GM19328 (cell line): ENCODE data around the gene RASAL3.
A peak's percentile ranks its signal among the peaks of the same experiment; 100 is the strongest.
"Not testable (repeated sequence)": the region's sequence is repeated elsewhere in the genome, so short reads cannot be mapped to it uniquely, and the experiment has no call there.

Experiments used
- ATAC-seq: cut with Tn5 transposase; IDR thresholded peaks from one replicate; pipeline ENCODE4 v1.9.1; 2021; ENCODE audit warnings: mild to moderate bottlenecking, moderate library complexity; ENCODE audit not compliant: unreplicated experiment

Gene RASAL3

DNA sequence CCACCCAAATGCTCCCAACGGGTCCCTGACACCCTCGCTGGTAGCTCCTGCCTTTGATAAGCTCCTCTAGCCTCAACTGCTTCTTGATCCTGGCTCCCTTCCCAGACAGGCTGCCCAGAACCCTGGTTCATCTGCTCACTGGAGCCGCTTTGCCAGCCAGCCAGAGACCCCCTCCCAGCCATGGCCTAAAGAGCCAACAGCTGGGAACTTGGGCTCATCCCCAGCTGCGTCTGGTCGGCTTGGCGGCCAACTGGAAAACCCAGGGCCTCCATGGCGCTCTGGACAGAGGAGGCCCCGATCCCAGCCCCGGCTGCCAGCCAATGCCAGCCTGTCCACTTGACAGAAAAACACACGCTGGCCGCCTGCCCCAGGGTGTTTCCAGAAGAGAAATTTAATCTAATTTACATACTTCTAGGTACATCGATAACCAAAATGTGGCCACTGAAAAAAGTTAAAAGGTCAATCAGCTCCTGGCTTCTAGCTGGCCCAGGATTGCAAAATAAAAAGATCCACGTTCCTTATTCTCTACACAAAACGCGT, 42.6 kb downstream of the RASAL3 start:
- no peak for ATAC-seq

DNA sequence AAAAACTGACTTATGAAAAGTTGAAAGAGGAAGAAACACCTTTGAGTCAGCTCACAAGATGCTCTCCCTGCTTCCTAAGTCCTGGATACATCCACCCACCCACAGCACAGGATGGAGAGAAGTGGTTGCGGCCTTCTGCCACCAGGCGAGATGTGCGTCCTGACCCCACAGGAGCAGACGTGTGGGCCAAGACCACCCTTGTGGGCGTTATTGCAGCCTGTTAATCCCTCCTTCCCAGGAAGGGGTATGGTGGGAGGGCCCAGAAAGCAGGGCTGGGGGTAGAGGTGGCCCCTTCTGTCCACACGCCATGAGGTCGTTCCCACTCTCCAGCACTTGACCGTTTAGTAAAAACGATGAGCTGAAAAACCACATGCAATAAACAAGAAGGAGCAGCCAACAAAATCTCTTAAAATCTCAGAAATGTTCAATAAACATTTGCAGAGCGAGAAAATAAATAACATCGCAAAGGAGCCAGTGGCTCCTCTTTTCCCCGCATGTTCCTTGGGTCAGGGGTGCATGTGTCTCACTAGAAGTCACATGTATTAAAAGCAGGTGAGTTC, 43.1 kb downstream of the RASAL3 start:
- no peak for ATAC-seq

- no peak for ATAC-seq
Observed at GRCh38 chr19:15419413-15420025, 44.8 kb downstream of the RASAL3 start.

DNA sequence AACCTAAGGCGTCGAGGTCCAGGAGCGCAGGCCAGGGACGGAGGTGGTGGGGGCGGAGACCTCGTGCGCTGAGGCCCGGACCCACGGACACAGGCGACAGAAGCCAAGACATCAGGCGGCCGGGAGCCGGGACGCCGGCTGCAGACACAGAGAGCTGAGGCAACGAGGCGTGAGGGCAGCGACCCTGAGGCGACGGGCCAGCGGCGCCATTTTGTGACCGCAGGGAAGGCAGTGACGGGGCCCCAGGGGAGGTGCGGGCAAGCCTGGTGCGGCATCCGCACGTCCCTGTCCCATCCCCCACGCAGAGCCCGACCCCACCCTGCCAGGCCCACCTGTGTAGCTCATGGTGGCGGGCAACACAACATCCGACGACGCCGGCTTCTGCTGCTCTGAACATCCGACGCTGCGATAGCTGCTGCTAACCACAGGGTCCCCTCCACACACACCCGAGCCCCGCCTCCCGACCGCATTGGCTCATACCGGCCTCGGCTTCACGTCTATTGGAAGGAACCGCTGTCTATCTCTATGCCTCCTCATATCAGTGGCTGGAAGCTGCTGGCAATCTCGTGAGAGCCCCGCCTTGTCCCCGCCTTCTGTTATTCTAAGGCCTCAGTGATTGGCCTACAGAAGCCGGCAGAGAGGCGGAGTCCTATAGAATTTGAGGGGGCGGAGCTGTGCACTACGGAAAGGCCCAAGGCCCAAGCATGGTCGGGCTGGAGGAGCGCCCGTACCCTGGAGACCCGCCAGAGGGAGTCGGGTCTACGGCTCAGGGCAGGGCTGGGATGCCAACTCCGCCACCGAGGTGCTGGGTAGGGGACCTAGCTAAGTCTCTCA, 45.5 kb downstream of the RASAL3 start, which contains the start of gene AKAP8L:
TSS of gene AKAP8L (minus strand) at position 410 of the 834 bp plus-strand sequence. CDS start at position 345, 65 bp downstream.
- peak; percentile 96 for ATAC-seq

DNA sequence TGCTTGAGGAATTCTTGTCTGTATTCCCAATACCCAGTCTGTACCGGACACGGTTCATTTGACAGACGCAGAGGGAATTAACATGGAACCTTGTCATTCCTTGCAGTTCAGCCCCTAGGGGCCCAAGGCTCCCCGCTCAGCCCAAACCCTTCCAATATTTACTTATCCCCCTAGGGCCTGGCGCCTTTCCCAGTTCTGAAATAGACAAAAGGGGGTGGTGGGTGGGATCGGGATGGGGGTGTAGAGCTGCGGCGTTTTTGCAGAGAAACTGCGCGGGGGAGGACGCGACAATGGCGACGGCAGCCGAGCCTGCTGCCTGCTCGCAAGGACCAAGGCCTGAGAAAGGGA, 46.1 kb downstream of the RASAL3 start:
- no peak for ATAC-seq

DNA sequence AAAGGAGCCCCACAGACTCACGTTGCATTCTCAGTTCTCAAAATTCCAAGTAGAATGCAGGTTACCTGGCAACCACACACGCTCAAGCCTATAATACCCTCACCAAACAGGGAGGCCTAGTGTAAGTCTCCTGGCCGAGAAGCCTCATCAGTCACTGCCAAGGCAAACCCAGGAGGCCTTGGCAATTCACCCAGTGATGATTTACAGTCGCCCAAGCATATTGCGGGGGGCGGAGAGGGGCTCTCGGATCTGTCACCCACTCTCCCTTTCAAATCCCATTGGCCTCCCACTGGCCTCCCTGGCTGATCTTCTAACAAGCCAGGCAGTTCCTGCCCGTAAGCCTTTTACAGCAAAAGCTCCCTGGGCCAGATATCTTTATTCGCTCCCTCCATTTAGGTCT, 46.6 kb downstream of the RASAL3 start:
- ATAC-seq, result no peak

DNA sequence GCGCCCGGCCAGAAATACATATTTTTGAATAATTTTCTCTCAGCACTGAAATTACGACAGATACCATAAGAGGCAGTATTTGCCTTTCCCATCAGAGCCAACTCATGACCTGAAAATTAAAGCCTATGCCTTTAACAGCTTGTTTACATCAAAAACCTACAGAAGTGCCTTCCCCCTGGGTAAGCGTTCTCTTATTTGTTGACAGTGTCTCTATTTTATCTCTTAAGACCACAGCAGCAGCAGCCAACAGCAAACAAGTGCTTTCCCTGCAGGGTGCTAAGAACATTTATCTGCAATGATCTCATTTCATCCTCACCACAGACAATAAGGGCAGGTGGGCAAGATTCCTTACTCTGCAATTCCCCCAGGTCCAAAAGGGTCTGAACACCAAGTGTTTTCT, 51.5 kb downstream of the RASAL3 start:
- no peak for ATAC-seq

DNA sequence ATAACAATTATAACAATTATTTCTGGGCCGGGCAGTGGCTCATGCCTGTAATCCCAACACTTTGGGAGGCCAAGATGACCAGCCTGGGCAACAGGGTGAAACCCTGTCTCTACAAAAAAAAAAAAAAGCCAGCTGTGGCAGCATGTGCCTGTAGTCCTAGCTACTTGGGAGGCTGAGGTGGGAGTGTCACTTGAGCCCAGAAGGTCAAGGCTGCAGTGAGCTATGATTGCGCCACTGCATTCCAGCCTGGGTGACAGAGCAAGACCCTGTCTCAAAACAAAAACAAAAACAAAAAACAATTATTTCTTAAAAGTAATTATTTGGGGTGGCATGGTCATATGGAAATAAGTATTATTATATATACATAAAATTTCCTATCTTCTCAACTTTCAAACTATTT, 53.0 kb downstream of the RASAL3 start:
- not testable (repeated sequence) for ATAC-seq

- no peak for ATAC-seq
Observed at GRCh38 chr19:15404780-15405211, 59.5 kb downstream of the RASAL3 start.

DNA sequence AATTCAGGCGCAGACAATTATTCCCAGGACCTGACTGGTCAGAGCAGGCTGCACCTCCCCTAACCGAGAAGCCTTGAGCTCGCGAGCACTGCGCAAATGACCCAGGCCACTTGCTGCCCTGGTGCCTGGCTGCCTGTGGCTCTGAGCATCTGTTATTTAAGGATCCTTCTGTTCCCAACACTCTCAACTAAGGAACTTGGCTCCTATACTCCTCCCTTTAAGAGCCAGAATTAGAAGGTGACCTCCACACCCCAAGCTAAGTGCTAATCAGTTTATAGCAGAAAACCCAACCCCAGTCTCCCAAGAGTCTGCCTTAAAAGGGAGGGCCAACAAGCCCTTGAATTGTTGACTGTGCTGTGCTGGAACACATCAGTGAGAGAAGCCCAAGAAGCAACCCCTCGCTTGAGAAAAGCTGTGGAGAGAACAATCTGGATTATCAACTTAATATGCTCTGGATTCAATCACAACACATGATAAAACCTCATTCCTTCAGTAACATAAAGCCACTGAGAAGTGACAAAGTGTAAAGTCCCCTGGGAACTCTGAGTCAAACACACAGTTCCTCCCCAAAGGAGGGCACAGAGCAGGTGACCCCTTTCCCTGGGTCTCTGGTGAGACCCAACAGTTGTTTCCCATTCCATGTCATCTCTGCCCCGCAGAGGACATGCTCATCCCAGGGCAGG, 60.1 kb downstream of the RASAL3 start:
- no peak for ATAC-seq

DNA sequence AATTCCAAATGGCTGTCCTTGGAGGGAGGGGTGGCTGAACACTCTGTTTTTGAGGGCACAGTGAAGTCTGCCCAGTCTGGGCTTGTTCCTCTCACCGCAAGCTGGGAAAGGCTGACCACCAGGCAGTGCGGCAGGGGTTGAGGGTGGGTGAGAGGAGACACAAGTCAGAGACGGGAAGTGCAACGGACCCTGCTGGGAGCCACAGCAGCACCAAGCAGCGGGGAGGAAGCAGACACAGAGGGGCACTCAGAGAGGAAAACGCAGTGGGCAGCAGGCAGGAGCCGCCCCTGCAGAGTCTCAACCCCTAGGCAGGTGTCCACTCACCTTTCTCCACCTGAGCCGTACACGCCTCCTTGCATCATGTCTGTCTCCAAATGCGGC, 61.2 kb downstream of the RASAL3 start:
- no peak for ATAC-seq

GRCh38 chr19:15402411-15403150, 61.8 kb downstream of the RASAL3 start:
- ATAC-seq, result no peak
